ENCODE measurements around the gene PGD.

- TF ChIP-seq, protein P1, sequence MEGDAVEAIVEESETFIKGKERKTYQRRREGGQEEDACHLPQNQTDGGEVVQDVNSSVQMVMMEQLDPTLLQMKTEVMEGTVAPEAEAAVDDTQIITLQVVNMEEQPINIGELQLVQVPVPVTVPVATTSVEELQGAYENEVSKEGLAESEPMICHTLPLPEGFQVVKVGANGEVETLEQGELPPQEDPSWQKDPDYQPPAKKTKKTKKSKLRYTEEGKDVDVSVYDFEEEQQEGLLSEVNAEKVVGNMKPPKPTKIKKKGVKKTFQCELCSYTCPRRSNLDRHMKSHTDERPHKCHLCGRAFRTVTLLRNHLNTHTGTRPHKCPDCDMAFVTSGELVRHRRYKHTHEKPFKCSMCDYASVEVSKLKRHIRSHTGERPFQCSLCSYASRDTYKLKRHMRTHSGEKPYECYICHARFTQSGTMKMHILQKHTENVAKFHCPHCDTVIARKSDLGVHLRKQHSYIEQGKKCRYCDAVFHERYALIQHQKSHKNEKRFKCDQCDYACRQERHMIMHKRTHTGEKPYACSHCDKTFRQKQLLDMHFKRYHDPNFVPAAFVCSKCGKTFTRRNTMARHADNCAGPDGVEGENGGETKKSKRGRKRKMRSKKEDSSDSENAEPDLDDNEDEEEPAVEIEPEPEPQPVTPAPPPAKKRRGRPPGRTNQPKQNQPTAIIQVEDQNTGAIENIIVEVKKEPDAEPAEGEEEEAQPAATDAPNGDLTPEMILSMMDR (IDR thresholded peaks at IDR 0.05): no peak
- TF ChIP-seq POLR2A (IDR thresholded peaks at IDR 0.05) (no peak), POLR2AphosphoS5 (IDR thresholded peaks at IDR 0.05) (no peak)
These were observed 30.7 kb upstream of the PGD start for GRCh38 chr1:10368194-10368593.

All from prostate gland (tissue), 2 donors.